ENCODE data around the gene PLS3. TPM values are rescaled to one million over a fixed set of nuclear protein-coding genes. Genes with fewer than 3 reads are reported as not detected.

PLS3 gene
- polyA plus RNA-seq, 1 experiment, result 354 TPM

GRCh38 chrX:115694028-115694427 lies 133.1 kb downstream of the PLS3 start:
- TF ChIP-seq, protein P1, sequence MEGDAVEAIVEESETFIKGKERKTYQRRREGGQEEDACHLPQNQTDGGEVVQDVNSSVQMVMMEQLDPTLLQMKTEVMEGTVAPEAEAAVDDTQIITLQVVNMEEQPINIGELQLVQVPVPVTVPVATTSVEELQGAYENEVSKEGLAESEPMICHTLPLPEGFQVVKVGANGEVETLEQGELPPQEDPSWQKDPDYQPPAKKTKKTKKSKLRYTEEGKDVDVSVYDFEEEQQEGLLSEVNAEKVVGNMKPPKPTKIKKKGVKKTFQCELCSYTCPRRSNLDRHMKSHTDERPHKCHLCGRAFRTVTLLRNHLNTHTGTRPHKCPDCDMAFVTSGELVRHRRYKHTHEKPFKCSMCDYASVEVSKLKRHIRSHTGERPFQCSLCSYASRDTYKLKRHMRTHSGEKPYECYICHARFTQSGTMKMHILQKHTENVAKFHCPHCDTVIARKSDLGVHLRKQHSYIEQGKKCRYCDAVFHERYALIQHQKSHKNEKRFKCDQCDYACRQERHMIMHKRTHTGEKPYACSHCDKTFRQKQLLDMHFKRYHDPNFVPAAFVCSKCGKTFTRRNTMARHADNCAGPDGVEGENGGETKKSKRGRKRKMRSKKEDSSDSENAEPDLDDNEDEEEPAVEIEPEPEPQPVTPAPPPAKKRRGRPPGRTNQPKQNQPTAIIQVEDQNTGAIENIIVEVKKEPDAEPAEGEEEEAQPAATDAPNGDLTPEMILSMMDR (IDR thresholded peaks at IDR 0.05; ENCODE audit: low read depth, low read length), result no peak
- H3K27me3 ChIP-seq (ENCODE audit: control insufficient read depth, insufficient read depth, low read length), result no peaks in the 10 kb centered on the region
- ChIA-PET POLR2A (no interaction called here), CTCF (no interaction called here)
- no peak overlapping the region for H3K27ac ChIP-seq (ENCODE audit: low read depth, low read length)
- no peaks in the 10 kb centered on the region for H3K9me3 ChIP-seq (ENCODE audit: control insufficient read depth, insufficient read depth, low read length)
- no peak overlapping the region for H3K4me3 ChIP-seq (ENCODE audit: low read depth, low read length)
- no peak for DNase-seq (ENCODE audit: low read depth, low spot score)

- ChIA-PET CTCF (no interaction called here), POLR2A (no interaction called here)
- Histone ChIP-seq H3K9me3 (ENCODE audit: control insufficient read depth, insufficient read depth, low read length) (no peaks in the 10 kb centered on the region), H3K4me3 (ENCODE audit: low read depth, low read length) (no peak overlapping the region), H3K27ac (ENCODE audit: low read depth, low read length) (no peak overlapping the region), H3K27me3 (ENCODE audit: control insufficient read depth, insufficient read depth, low read length) (no peaks in the 10 kb centered on the region)
- DNase-seq (ENCODE audit: low read depth, low spot score), result no peak
- TF ChIP-seq, protein P1 (IDR thresholded peaks at IDR 0.05; ENCODE audit: low read depth, low read length), result no peak
Observed at GRCh38 chrX:115696039-115696438, 135.1 kb downstream of the PLS3 start.

DNA sequence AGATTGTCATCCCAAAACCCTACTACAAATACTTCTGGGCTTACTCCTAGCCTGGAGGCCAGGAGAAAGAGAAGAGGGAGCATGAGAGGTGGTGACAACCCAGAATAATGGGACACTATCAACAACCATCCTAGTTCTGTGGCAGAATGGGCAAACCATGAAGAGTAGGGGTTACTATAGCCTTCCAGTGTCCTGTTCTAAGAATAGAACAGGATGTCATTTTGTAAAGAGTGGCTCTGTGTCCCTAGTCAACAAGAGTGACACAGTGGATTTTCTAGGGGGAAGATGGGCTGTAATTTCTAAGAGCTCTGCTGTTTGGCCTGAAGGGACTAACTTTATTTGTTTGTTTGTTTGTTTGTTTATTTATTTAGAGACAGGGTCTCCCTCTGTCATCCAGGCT lies 136.0 kb downstream of the PLS3 start:
- H3K27me3 ChIP-seq (ENCODE audit: control insufficient read depth, insufficient read depth, low read length), result no peaks in the 10 kb centered on the region
- ChIA-PET POLR2A (no interaction called here), CTCF (no interaction called here)
- no peak overlapping the region for H3K4me3 ChIP-seq (ENCODE audit: low read depth, low read length)
- no peak for DNase-seq (ENCODE audit: low read depth, low spot score)
- TF ChIP-seq, protein P1 (IDR thresholded peaks at IDR 0.05; ENCODE audit: low read depth, low read length), result no peak
- H3K27ac ChIP-seq (ENCODE audit: low read depth, low read length), result no peak overlapping the region
- no peaks in the 10 kb centered on the region for H3K9me3 ChIP-seq (ENCODE audit: control insufficient read depth, insufficient read depth, low read length)

GRCh38 chrX:115697806-115698205 lies 136.8 kb downstream of the PLS3 start:
- H3K27ac ChIP-seq (ENCODE audit: low read depth, low read length), result no peak overlapping the region
- TF ChIP-seq, protein P1 (IDR thresholded peaks at IDR 0.05; ENCODE audit: low read depth, low read length), result no peak
- ChIA-PET CTCF (interaction anchor here (1.0 kb wide), 1 partner anchor 19 kb away, joined by 5 read pairs; no protein-coding TSS in a partner anchor), POLR2A (no interaction called here)
- H3K9me3 ChIP-seq (ENCODE audit: control insufficient read depth, insufficient read depth, low read length), result no peaks in the 10 kb centered on the region
- DNase-seq (ENCODE audit: low read depth, low spot score), result no peak
- no peak overlapping the region for H3K4me3 ChIP-seq (ENCODE audit: low read depth, low read length)
- no peaks in the 10 kb centered on the region for H3K27me3 ChIP-seq (ENCODE audit: control insufficient read depth, insufficient read depth, low read length)

Small RNAs within 50 kb of the gene (small RNA-seq; reads per million reads assigned to genes)
- not detected for gene RF00264 (ENCODE audit: insufficient read length, low read depth)

Measured in AG04450 (cell line).